Right lobe of liver (tissue), 4 donors: ENCODE measurements around the gene ITPKB.

Source experiments
- POLR2A ChIP-seq: fragments of 450-650 bp; IDR thresholded peaks from one replicate; pipeline ENCODE4 v1.6.1; 2017; ENCODE audit warnings: antibody characterized with exemption, mild to moderate bottlenecking
- TF ChIP-seq, protein P1 (sequence below), 4 donors: fragments of 200-600 bp in 3 of 4; fragments of 450-650 bp in 1 of 4; IDR thresholded peaks; one replicate each; pipeline versions ENCODE4 v1.5.1 to v1.8.0; 2016 to 2022; ENCODE audit warnings: antibody characterized with exemption in 4 of 4, mild to moderate bottlenecking in 2 of 4
- donor health status: DM: no; HTN: no; CAD: no.
- donor health status: DM: no; HTN: no; CAD: no.
- donor health status: DM: no; HTN: yes; CAD: no.

DNA sequence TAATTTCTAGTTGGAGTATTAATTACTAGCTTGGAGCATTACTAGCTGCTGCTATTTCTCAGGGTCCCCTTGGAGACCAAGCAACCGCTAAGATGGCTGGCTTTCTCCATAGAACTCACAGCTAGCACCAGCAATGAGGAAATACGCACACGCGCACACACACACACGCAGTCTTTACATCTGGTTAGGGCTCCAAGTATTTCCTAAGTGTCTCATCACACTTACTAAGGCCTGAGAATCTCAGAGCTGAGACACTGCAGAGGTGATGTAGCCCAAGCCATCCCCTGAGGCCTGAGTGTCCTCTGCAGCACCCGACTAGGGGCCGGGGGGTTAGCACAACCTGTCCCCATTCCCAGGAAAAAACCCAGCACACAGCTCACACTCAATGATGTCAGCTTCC, 42.5 kb downstream of the ITPKB start:
- TF ChIP-seq, protein P1, sequence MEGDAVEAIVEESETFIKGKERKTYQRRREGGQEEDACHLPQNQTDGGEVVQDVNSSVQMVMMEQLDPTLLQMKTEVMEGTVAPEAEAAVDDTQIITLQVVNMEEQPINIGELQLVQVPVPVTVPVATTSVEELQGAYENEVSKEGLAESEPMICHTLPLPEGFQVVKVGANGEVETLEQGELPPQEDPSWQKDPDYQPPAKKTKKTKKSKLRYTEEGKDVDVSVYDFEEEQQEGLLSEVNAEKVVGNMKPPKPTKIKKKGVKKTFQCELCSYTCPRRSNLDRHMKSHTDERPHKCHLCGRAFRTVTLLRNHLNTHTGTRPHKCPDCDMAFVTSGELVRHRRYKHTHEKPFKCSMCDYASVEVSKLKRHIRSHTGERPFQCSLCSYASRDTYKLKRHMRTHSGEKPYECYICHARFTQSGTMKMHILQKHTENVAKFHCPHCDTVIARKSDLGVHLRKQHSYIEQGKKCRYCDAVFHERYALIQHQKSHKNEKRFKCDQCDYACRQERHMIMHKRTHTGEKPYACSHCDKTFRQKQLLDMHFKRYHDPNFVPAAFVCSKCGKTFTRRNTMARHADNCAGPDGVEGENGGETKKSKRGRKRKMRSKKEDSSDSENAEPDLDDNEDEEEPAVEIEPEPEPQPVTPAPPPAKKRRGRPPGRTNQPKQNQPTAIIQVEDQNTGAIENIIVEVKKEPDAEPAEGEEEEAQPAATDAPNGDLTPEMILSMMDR (IDR thresholded peaks at IDR 0.05) = no peak
- no peak for TF ChIP-seq POLR2A
